Measurements from ENCODE around the gene PCDHA11.
"Not testable (repeated sequence)": the region's sequence is repeated elsewhere in the genome, so short reads cannot be mapped to it uniquely, and the experiment has no call there.

PCDHA11 gene

GRCh38 chr5:140862441-140863295 lies 6.1 kb upstream of the PCDHA11 start:
- no peak for TF ChIP-seq CTCF (IDR thresholded peaks at IDR 0.05; ENCODE audit: low read depth, low read length, missing control alignments)
- no peak for DNase-seq (ENCODE audit: low read depth)
- no peak overlapping the region for H3K4me3 ChIP-seq (ENCODE audit: low read depth, low read length)
- in situ Hi-C loops (cut with HindIII; ENCODE audit: low sequenced_read_pairs), result no loop called here

GRCh38 chr5:140869555-140869886 lies 764 bp downstream of the PCDHA11 start:
- H3K4me3 ChIP-seq (ENCODE audit: low read depth, low read length), result no peak overlapping the region
- in situ Hi-C loops (cut with HindIII; ENCODE audit: low sequenced_read_pairs), result no loop called here
- TF ChIP-seq CTCF (IDR thresholded peaks at IDR 0.05; ENCODE audit: low read depth, low read length, missing control alignments), result no peak
- DNase-seq (ENCODE audit: low read depth), result no peak

GRCh38 chr5:140870221-140871201 lies 1.8 kb downstream of the PCDHA11 start:
- in situ Hi-C loops (cut with HindIII; ENCODE audit: low sequenced_read_pairs), result no loop called here
- H3K4me3 ChIP-seq (ENCODE audit: low read depth, low read length), result no peak overlapping the region
- DNase-seq (ENCODE audit: low read depth), result no peak
- TF ChIP-seq CTCF (IDR thresholded peaks at IDR 0.05; ENCODE audit: low read depth, low read length, missing control alignments), result no peak

GRCh38 chr5:140875085-140876065 lies 6.6 kb downstream of the PCDHA11 start, which contains the start of gene PCDHA12:
PCDHA12 (plus strand) TSS chr5:140875308; CDS start chr5:140875473, 165 bp downstream.
- no peak for DNase-seq (ENCODE audit: low read depth)
- H3K4me3 ChIP-seq (ENCODE audit: low read depth, low read length), result no peak within 1 kb of the TSS

GRCh38 chr5:140876541-140877261 lies 7.9 kb downstream of the PCDHA11 start:
- DNase-seq (ENCODE audit: low read depth); in situ Hi-C loops (cut with HindIII; ENCODE audit: low sequenced_read_pairs); H3K4me3 ChIP-seq (ENCODE audit: low read depth, low read length): not testable (repeated sequence)

More at GRCh38 chr5:140875085-140876065, 6.6 kb downstream of the PCDHA11 start, which contains the start of gene PCDHA12:
- in situ Hi-C loops (cut with HindIII; ENCODE audit: low sequenced_read_pairs), result no loop called here
- no peak for TF ChIP-seq CTCF (IDR thresholded peaks at IDR 0.05; ENCODE audit: low read depth, low read length, missing control alignments)

- in situ Hi-C loops (cut with HindIII; ENCODE audit: low sequenced_read_pairs), result no loop called here
- no peak for TF ChIP-seq CTCF (IDR thresholded peaks at IDR 0.05; ENCODE audit: low read depth, low read length, missing control alignments)
Observed at GRCh38 chr5:140877262-140877581, 8.5 kb downstream of the PCDHA11 start.

More at GRCh38 chr5:140877262-140877581, 8.5 kb downstream of the PCDHA11 start:
- no peak overlapping the region for H3K4me3 ChIP-seq (ENCODE audit: low read depth, low read length)
- DNase-seq (ENCODE audit: low read depth), result no peak

Data from astrocyte of the cerebellum (primary cell).